ENCODE data around the gene FAM241A.

- TF ChIP-seq CTCF (IDR thresholded peaks at IDR 0.05; ENCODE audit: extremely low read depth in 1 of 2, insufficient read depth in 1 of 2, low read depth in 1 of 2, low read length in 2 of 2) (no peak), POLR2A (IDR thresholded peaks at IDR 0.05; ENCODE audit: low read depth, low read length) (no peak), POLR2AphosphoS5 (IDR thresholded peaks at IDR 0.05; ENCODE audit: insufficient read depth, low read depth, low read length) (no peak)
Observed at GRCh38 chr4:112184438-112184837, 39.2 kb downstream of the FAM241A start.

Measured in endothelial cell of umbilical vein (primary cell).